K562 (cell line): ENCODE results near the gene SAV1. TPM values are rescaled to one million over a fixed set of nuclear protein-coding genes. Genes with fewer than 3 reads are reported as not detected.

Experiments used
- ATAC-seq: fragments of 200-7000 bp; cut with Tn5 transposase; 3 replicates; pipeline ENCODE4 v1.9.1; 2020; ENCODE audit warnings: moderate library complexity
- BruUV-seq: library from RNA; stranded (reverse); fragments of 400-500 nt; replicated peaks from 2 replicates; lab custom pipeline; 2021; lab: Mats Ljungman, UMichigan
- CTCF ChIA-PET: fragments of 300-600 bp; formaldehyde crosslinking; extraction: SDS; loops from one replicate; lab custom pipeline; 2021; ENCODE audit warnings: low intra/inter-chr PET ratio; lab: Yijun Ruan, JAX
- POLR2A ChIA-PET: fragments of 300-600, 350-650 bp; sonication (Branson Sonifier 250); formaldehyde crosslinking; extraction: SDS; loops from one replicate; lab custom pipeline; 2021; ENCODE audit warnings: antibody characterized with exemption, inconsistent platforms; lab: Yijun Ruan, JAX
- DNase-seq, 4 experiments: peaks; one replicate each; pipeline versions ENCODE4 v3.0.0 to v3.0.0-alpha.2; 2011 to 2018; ENCODE audit warnings: low spot score in 3 of 4, mixed read lengths in 3 of 4; ENCODE audit errors: extremely low read depth in 1 of 4
- FAIRE-seq: peaks from 2 replicates; lab custom pipeline; 2011; peaks lifted over from hg19 to GRCh38; lab: Jason Lieb, UNC
- H2AFZ ChIP-seq: 2 replicates; pipeline ENCODE4 v1.6.0; 2011; ENCODE audit warnings: low read depth, low read length, control low read depth, inconsistent platforms
- H3K27ac ChIP-seq: fragments of 200-600 bp; 3 replicates; pipeline ENCODE4 v1.8.0; 2011; ENCODE audit warnings: low read depth, mild to moderate bottlenecking, control low read depth, inconsistent platforms, low read length, moderate library complexity, mixed read lengths; ENCODE audit errors: extremely low read depth
- H3K27me3 ChIP-seq, 2 experiments: fragments of 300-600 bp in 1 of 2; 2 replicates in 1 of 2; 3 replicates in 1 of 2; pipeline versions ENCODE4 v1.6.0 to v1.8.0; 2011; ENCODE audit warnings: inconsistent platforms in 2 of 2, low read length in 2 of 2, mild to moderate bottlenecking in 1 of 2, mixed read lengths in 1 of 2, moderate library complexity in 1 of 2; ENCODE audit not compliant: control insufficient read depth in 2 of 2, insufficient read depth in 2 of 2
- H3K36me3 ChIP-seq: fragments of 300-600 bp; 3 replicates; pipeline ENCODE4 v1.8.0; 2011; ENCODE audit warnings: mild to moderate bottlenecking, low read length, inconsistent platforms; ENCODE audit not compliant: control insufficient read depth, insufficient read depth
- H3K4me1 ChIP-seq, 2 experiments: fragments of 200-600 bp in 1 of 2; replicated peaks in 1 of 2; 2 replicates in 1 of 2; 3 replicates in 1 of 2; pipeline versions ENCODE4 v1.5.1 to v1.8.0; 2011; ENCODE audit warnings: inconsistent platforms in 2 of 2, low read length in 2 of 2, mild to moderate bottlenecking in 1 of 2, mixed read lengths in 1 of 2, moderate library complexity in 1 of 2; ENCODE audit not compliant: control insufficient read depth in 2 of 2, insufficient read depth in 2 of 2
- H3K4me2 ChIP-seq: 2 replicates; pipeline ENCODE4 v1.6.1; 2011; ENCODE audit warnings: low read length, control low read depth, inconsistent platforms, mixed read lengths; ENCODE audit not compliant: insufficient read depth
- H3K4me3 ChIP-seq: fragments of 200-600 bp; sonication (generic), shearing (Covaris generic); 2 replicates; pipeline ENCODE4 v1.5.1; 2016; ENCODE audit warnings: control low read depth, inconsistent platforms
- H3K79me2 ChIP-seq: fragments of 200-600 bp; 3 replicates; pipeline ENCODE4 v1.8.0; 2011; ENCODE audit warnings: low read length, inconsistent platforms; ENCODE audit not compliant: control insufficient read depth, insufficient read depth
- H3K9ac ChIP-seq, 2 experiments: 2 replicates each; pipeline versions ENCODE4 v1.6.0 to v1.6.1; 2011; ENCODE audit warnings: low read depth in 2 of 2, low read length in 2 of 2, control low read depth in 1 of 2, inconsistent platforms in 1 of 2, mild to moderate bottlenecking in 1 of 2, mixed read lengths in 1 of 2; ENCODE audit not compliant: insufficient read depth in 1 of 2
- H3K9me1 ChIP-seq: one replicate; pipeline ENCODE4 v1.6.0; 2011; ENCODE audit warnings: inconsistent platforms, mild to moderate bottlenecking, low read length, moderate library complexity; ENCODE audit not compliant: control insufficient read depth, insufficient read depth
- H3K9me3 ChIP-seq: replicated peaks from 2 replicates; pipeline ENCODE4 v1.5.1; 2011; ENCODE audit warnings: low read depth, low read length, inconsistent platforms; ENCODE audit not compliant: control insufficient read depth, insufficient read depth
- H4K20me1 ChIP-seq: replicated peaks from 2 replicates; pipeline ENCODE4 v1.6.1; 2011; ENCODE audit warnings: low read length, inconsistent platforms, mixed read lengths; ENCODE audit not compliant: control insufficient read depth, insufficient read depth
- CEBPB ChIP-seq: fragments of 450-650 bp; IDR thresholded peaks from 2 replicates; pipeline ENCODE4 v1.6.1; 2016; ENCODE audit warnings: missing genetic modification characterization, missing compliant biosample characterization
- NCOA1 ChIP-seq: fragments of 450-650 bp; IDR thresholded peaks from 2 replicates; pipeline ENCODE4 v1.6.1; 2016; ENCODE audit warnings: low read depth
- SETDB1 ChIP-seq: IDR thresholded peaks from one replicate; pipeline ENCODE4 v1.6.1; 2012; ENCODE audit warnings: low read length, control low read depth, inconsistent platforms
- ZBTB40 ChIP-seq, 2 experiments: fragments of 450-650 bp in 1 of 2; sonication (generic) in 1 of 2; formaldehyde crosslinking in 1 of 2; IDR thresholded peaks; 2 replicates each; pipeline versions ENCODE4 v1.7.1 to v1.9.0; 2016 to 2022; ENCODE audit warnings: inconsistent platforms in 1 of 2, mild to moderate bottlenecking in 1 of 2, missing genetic modification reagents in 1 of 2
- ZNF316 ChIP-seq: fragments of 450-650 bp; IDR thresholded peaks from 2 replicates; pipeline ENCODE4 v1.6.1; 2016
- WGBS: fragments of 100-300 bp; shearing (Covaris generic); methylation state at CpG from one replicate; pipeline ENCODE4 v1.1.6; 2016; ENCODE audit warnings: low coverage, mixed read lengths; ENCODE audit not compliant: insufficient coverage; ENCODE audit errors: missing lambda C conversion rate; 5-methylcytosine and 5-hydroxymethylcytosine counted together
- in situ Hi-C: fragments of 300-500 bp; cut with MboI; formaldehyde crosslinking; loops from 4 replicates; pipeline ENCODE4 v1.15.0; 2018; ENCODE audit warnings: inconsistent platforms, mixed read lengths
- intact Hi-C: fragments of 100-400 bp; cut with micrococcal nuclease; formaldehyde crosslinking; loops from 2 replicates; pipeline ENCODE4 v1.14.2; 2022
- polyA plus RNA-seq, 8 experiments: library from polyadenylated mRNA; depleted of rRNA in 4 of 8; stranded (reverse) in 5 of 8; unstranded in 3 of 8; fragments of >200 nt; fragmentation: Nextera tagmentation in 2 of 8; fragmentation: Illumina TruSeq in 1 of 8; extraction: Ambion mirVana in 2 of 8; extraction: Trizol in 1 of 8; gene quantifications; 2 replicates each; pipeline versions ENCODE4 v1.2.1 to v1.2.3, GENCODE V29; 2011 to 2014; ENCODE audit warnings: inconsistent platforms in 1 of 8, missing spikeins in 1 of 8
- total RNA-seq, 7 experiments: library from RNA; depleted of rRNA in 6 of 7; stranded (reverse); fragments of >200 nt in 6 of 7; fragmentation: Illumina TruSeq in 2 of 7; extraction: Trizol in 2 of 7; gene quantifications; 2 replicates each; pipeline versions ENCODE4 v1.2.1 to v1.2.3, GENCODE V29; 2011 to 2021; ENCODE audit warnings: low replicate concordance in 1 of 7

The SAV1 gene
- total and polyA plus RNA-seq, 9 of the 15 experiments (the other 6 are each of a cell fraction or from before 2014, with no cell fraction given) = 6.5 to 18.1 (median 16.1) TPM

DNA sequence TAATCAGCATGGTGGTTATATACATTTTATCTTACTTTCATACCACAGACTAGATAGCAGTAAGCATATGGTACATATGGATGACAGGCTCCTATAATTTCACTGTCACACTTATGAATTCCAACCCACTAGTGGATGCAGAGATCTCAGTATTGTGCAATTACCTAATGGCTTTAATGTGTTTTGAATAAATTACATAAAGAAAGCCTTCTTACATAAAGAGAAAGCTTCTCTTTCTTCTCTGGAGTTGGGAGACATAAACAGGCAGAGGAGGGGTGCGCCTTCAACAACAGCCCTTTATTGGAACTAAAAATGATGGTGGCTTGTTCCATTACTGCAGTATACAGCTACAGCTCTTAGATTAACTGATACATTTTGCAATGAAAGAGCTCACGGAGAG is 52.6 kb downstream of the SAV1 start:
- Histone ChIP-seq H3K4me3 (no peak overlapping the region), H3K4me2 (no peak overlapping the region), H4K20me1 (no peaks in the 10 kb centered on the region), H3K9me3 (no peaks in the 10 kb centered on the region), H3K79me2 (no peaks in the 10 kb centered on the region), H3K9ac (no peak overlapping the region), H2AFZ (no peak overlapping the region), H3K4me1 (no peaks in the 10 kb centered on the region), H3K9me1 (no peaks in the 10 kb centered on the region)
- CTCF ChIA-PET = no interaction called here
- FAIRE-seq (no peak), DNase-seq (no peak)
- WGBS = 20% methylated on average over 2 of the region's 2 CpGs
- TF ChIP-seq CEBPB = peak; percentile 32; the same call in 1 of the 2 replicates
- no peak for TF ChIP-seq ZNF316
- no peak for TF ChIP-seq SETDB1
- TF ChIP-seq NCOA1 = no peak
- TF ChIP-seq ZBTB40 (IDR thresholded peaks at IDR 0.05) = no peak
- no peak for TF ChIP-seq ZBTB40 (CRISPR knock-in tag; IDR thresholded peaks at IDR 0.05)
- TF ChIP-seq, all 486 proteins: peak for 1
- POLR2A ChIA-PET = no interaction called here
- BruUV-seq = no TSS peak
- no peaks in the 10 kb centered on the region for H3K36me3 ChIP-seq
- intact Hi-C loops (loop anchor here (5.0 kb wide), 1 partner anchor 97 kb away; no protein-coding TSS in a partner anchor), in situ Hi-C loops (no loop called here)
- no peak overlapping the region for H3K27ac ChIP-seq
- ATAC-seq = no peak
- H3K27me3 ChIP-seq = peaks cover 0 to 3% of the 10 kb centered on the region in 2 experiments; a peak in 3 of 5 replicates
